K562 (cell line): ENCODE results near the gene IGF1R. TPM values are rescaled to one million over a fixed set of nuclear protein-coding genes. Genes with fewer than 3 reads are reported as not detected.

Experiments used
- CBFA2T2 ChIP-seq: fragments of 450-650 bp; conservative IDR thresholded peaks from 2 replicates; pipeline ENCODE4 v1.6.1; 2017; ENCODE audit warnings: mild to moderate bottlenecking
- CTBP1 ChIP-seq: fragments of 450-650 bp; IDR thresholded peaks from 2 replicates; pipeline ENCODE4 v1.6.1; 2016; ENCODE audit warnings: borderline replicate concordance
- ERF ChIP-seq: fragments of 450-650 bp; formaldehyde crosslinking; IDR thresholded peaks from 2 replicates; pipeline ENCODE4 v1.4.0; 2020; ENCODE audit warnings: mild to moderate bottlenecking, mixed read lengths
- MECOM ChIP-seq: fragments of 250-450 bp; sonication (Bioruptor Pico); IDR thresholded peaks from 2 replicates; pipeline ENCODE4 v1.8.0; 2022; ENCODE audit warnings: inconsistent platforms
- NONO ChIP-seq, 2 experiments: fragments of 200-400 bp in 1 of 2; fragments of 450-650 bp in 1 of 2; formaldehyde crosslinking in 1 of 2; IDR thresholded peaks; 2 replicates each; pipeline ENCODE4 v1.6.1; 2017; ENCODE audit warnings: low read depth in 2 of 2, mild to moderate bottlenecking in 2 of 2, moderate library complexity in 2 of 2, low read length in 1 of 2
- PML ChIP-seq: IDR thresholded peaks from 2 replicates; pipeline ENCODE4 v1.6.1; 2012; ENCODE audit warnings: low read length, inconsistent platforms
- POLR2G ChIP-seq: fragments of 200-400 bp; formaldehyde crosslinking; IDR thresholded peaks from 2 replicates; pipeline ENCODE4 v1.6.1; 2017; ENCODE audit warnings: low read depth, mild to moderate bottlenecking, antibody characterized with exemption, low read length, moderate library complexity
- PTRF ChIP-seq: fragments of 450-650 bp; IDR thresholded peaks from 2 replicates; pipeline ENCODE4 v1.6.1; 2016; ENCODE audit warnings: mild to moderate bottlenecking, missing genetic modification characterization, missing compliant biosample characterization
- SMAD2 ChIP-seq: fragments of 150-350 bp; IDR thresholded peaks from 2 replicates; pipeline ENCODE4 v1.6.1; 2014; ENCODE audit warnings: low read depth, mild to moderate bottlenecking, low read length
- polyA plus RNA-seq, 8 experiments: library from polyadenylated mRNA; depleted of rRNA in 4 of 8; stranded (reverse) in 5 of 8; unstranded in 3 of 8; fragments of >200 nt; fragmentation: Nextera tagmentation in 2 of 8; fragmentation: Illumina TruSeq in 1 of 8; extraction: Ambion mirVana in 2 of 8; extraction: Trizol in 1 of 8; gene quantifications; 2 replicates each; pipeline versions ENCODE4 v1.2.1 to v1.2.3, GENCODE V29; 2011 to 2014; ENCODE audit warnings: inconsistent platforms in 1 of 8, missing spikeins in 1 of 8
- total RNA-seq, 7 experiments: library from RNA; depleted of rRNA in 6 of 7; stranded (reverse); fragments of >200 nt in 6 of 7; fragmentation: Illumina TruSeq in 2 of 7; extraction: Trizol in 2 of 7; gene quantifications; 2 replicates each; pipeline versions ENCODE4 v1.2.1 to v1.2.3, GENCODE V29; 2011 to 2021; ENCODE audit warnings: low replicate concordance in 1 of 7
- TF ChIP-seq, protein P1 (sequence below), 2 experiments: fragments of 450-650 bp; IDR thresholded peaks; 2 replicates each; pipeline ENCODE4 v1.6.1; 2018; ENCODE audit warnings: mild to moderate bottlenecking in 2 of 2, low read depth in 1 of 2; ENCODE audit not compliant: partially characterized antibody in 2 of 2
- TF ChIP-seq, protein P2 (sequence below), 2 experiments: fragments of 250-450 bp in 1 of 2; fragments of 450-650 bp in 1 of 2; sonication (Bioruptor Pico) in 1 of 2; IDR thresholded peaks; 2 replicates each; pipeline versions ENCODE4 v1.6.1 to v1.8.0; 2016 to 2021; ENCODE audit warnings: mild to moderate bottlenecking in 2 of 2, moderate library complexity in 2 of 2, missing compliant biosample characterization in 1 of 2, missing genetic modification characterization in 1 of 2
- TF ChIP-seq, protein P3 (sequence below), 3 experiments: fragments of 200-800 bp in 1 of 3; fragments of 250-450 bp in 1 of 3; fragments of 450-650 bp in 1 of 3; sonication (Bioruptor Pico) in 1 of 3; sonication (Bioruptor generic) in 1 of 3; formaldehyde crosslinking in 1 of 3; IDR thresholded peaks; 2 replicates each; pipeline versions ENCODE4 v1.6.1 to v1.8.0; 2016 to 2022; ENCODE audit warnings: mild to moderate bottlenecking in 2 of 3, missing genetic modification characterization in 2 of 3, missing compliant biosample characterization in 1 of 3, moderate library complexity in 1 of 3
- TF ChIP-seq, protein P4 (sequence below): fragments of 250-450 bp; sonication (Bioruptor Pico); IDR thresholded peaks from 2 replicates; pipeline ENCODE4 v1.8.0; 2022; ENCODE audit warnings: moderate library complexity, mild to moderate bottlenecking, inconsistent platforms
- TF ChIP-seq, protein P5 (sequence below): fragments of 450-650 bp; IDR thresholded peaks from 2 replicates; pipeline ENCODE4 v1.6.1; 2016

The IGF1R gene
- total and polyA plus RNA-seq, 9 of the 15 experiments (the other 6 are each of a cell fraction or from before 2014, with no cell fraction given), result 0.35 to 8.0 (median 1.6) TPM

DNA sequence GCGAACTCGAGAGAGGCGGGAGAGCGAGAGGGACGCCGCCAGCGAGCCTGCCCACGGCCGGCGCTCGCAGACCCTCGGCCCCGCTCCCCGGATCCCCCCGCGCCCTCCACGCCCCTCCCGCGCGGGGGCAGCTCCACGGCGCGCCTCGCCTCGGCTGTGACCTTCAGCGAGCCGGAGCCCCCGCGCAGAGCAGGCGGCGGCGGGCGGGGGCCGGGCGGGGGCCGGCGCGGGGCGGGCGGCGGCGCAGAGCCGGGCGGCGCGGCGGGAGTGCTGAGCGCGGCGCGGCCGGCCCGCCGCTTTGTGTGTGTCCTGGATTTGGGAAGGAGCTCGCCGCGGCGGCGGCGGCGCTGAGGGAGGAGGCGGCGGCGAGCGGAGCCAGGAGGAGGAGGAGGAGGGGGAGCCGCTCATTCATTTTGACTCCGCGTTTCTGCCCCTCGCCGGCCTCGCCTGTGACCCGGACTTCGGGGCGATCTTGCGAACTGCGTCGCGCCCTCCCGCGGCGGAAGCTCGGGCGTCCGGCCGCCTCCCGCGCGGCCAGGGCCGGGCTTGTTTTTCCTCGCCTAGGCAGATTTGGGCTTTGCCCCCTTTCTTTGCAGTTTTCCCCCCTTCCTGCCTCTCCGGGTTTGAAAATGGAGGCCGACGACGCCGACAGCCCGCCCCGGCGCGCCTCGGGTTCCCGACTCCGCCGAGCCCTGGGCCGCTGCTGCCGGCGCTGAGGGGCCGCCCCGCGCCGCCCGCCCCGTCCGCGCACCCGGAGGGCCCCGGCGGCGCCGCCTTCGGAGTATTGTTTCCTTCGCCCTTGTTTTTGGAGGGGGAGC is 524 bp downstream of the IGF1R start (continued):
- TF ChIP-seq SMAD2 (no peak), PML (no peak), POLR2G (peak; percentile 58), NONO (IDR thresholded peaks at IDR 0.05; ENCODE audit: low read depth in 2 of 2, low read length in 1 of 2) (no peak), CTBP1 (peak; percentile 78), ERF (CRISPR knock-in tag) (0 out of 2 replicates have a peak, but pooled peaks have one; percentile 28), MECOM (CRISPR knock-in tag) (no peak), CBFA2T2 (no peak), PTRF (tag) (no peak)
- TF ChIP-seq, protein P1, sequence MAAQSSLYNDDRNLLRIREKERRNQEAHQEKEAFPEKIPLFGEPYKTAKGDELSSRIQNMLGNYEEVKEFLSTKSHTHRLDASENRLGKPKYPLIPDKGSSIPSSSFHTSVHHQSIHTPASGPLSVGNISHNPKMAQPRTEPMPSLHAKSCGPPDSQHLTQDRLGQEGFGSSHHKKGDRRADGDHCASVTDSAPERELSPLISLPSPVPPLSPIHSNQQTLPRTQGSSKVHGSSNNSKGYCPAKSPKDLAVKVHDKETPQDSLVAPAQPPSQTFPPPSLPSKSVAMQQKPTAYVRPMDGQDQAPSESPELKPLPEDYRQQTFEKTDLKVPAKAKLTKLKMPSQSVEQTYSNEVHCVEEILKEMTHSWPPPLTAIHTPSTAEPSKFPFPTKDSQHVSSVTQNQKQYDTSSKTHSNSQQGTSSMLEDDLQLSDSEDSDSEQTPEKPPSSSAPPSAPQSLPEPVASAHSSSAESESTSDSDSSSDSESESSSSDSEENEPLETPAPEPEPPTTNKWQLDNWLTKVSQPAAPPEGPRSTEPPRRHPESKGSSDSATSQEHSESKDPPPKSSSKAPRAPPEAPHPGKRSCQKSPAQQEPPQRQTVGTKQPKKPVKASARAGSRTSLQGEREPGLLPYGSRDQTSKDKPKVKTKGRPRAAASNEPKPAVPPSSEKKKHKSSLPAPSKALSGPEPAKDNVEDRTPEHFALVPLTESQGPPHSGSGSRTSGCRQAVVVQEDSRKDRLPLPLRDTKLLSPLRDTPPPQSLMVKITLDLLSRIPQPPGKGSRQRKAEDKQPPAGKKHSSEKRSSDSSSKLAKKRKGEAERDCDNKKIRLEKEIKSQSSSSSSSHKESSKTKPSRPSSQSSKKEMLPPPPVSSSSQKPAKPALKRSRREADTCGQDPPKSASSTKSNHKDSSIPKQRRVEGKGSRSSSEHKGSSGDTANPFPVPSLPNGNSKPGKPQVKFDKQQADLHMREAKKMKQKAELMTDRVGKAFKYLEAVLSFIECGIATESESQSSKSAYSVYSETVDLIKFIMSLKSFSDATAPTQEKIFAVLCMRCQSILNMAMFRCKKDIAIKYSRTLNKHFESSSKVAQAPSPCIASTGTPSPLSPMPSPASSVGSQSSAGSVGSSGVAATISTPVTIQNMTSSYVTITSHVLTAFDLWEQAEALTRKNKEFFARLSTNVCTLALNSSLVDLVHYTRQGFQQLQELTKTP (IDR thresholded peaks at IDR 0.05; ENCODE audit: low read depth in 1 of 2, partially characterized antibody in 2 of 2), result no peak
- TF ChIP-seq, protein P2, sequence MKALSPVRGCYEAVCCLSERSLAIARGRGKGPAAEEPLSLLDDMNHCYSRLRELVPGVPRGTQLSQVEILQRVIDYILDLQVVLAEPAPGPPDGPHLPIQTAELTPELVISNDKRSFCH (CRISPR knock-in tag; IDR thresholded peaks at IDR 0.05), result no peak
- TF ChIP-seq, protein P2 (tag; IDR thresholded peaks at IDR 0.05), result no peak
- TF ChIP-seq, protein P3, sequence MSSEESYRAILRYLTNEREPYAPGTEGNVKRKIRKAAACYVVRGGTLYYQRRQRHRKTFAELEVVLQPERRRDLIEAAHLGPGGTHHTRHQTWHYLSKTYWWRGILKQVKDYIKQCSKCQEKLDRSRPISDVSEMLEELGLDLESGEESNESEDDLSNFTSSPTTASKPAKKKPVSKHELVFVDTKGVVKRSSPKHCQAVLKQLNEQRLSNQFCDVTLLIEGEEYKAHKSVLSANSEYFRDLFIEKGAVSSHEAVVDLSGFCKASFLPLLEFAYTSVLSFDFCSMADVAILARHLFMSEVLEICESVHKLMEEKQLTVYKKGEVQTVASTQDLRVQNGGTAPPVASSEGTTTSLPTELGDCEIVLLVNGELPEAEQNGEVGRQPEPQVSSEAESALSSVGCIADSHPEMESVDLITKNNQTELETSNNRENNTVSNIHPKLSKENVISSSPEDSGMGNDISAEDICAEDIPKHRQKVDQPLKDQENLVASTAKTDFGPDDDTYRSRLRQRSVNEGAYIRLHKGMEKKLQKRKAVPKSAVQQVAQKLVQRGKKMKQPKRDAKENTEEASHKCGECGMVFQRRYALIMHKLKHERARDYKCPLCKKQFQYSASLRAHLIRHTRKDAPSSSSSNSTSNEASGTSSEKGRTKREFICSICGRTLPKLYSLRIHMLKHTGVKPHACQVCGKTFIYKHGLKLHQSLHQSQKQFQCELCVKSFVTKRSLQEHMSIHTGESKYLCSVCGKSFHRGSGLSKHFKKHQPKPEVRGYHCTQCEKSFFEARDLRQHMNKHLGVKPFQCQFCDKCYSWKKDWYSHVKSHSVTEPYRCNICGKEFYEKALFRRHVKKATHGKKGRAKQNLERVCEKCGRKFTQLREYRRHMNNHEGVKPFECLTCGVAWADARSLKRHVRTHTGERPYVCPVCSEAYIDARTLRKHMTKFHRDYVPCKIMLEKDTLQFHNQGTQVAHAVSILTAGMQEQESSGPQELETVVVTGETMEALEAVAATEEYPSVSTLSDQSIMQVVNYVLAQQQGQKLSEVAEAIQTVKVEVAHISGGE (CRISPR knock-in tag; IDR thresholded peaks at IDR 0.05), result 0 out of 6 replicates have a peak, but pooled peaks of 1 of the 3 experiments have one; percentile 8
- TF ChIP-seq, protein P4, sequence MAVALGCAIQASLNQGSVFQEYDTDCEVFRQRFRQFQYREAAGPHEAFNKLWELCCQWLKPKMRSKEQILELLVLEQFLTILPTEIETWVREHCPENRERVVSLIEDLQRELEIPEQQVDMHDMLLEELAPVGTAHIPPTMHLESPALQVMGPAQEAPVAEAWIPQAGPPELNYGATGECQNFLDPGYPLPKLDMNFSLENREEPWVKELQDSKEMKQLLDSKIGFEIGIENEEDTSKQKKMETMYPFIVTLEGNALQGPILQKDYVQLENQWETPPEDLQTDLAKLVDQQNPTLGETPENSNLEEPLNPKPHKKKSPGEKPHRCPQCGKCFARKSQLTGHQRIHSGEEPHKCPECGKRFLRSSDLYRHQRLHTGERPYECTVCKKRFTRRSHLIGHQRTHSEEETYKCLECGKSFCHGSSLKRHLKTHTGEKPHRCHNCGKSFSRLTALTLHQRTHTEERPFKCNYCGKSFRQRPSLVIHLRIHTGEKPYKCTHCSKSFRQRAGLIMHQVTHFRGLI (CRISPR knock-in tag), result no peak
- TF ChIP-seq, protein P5, sequence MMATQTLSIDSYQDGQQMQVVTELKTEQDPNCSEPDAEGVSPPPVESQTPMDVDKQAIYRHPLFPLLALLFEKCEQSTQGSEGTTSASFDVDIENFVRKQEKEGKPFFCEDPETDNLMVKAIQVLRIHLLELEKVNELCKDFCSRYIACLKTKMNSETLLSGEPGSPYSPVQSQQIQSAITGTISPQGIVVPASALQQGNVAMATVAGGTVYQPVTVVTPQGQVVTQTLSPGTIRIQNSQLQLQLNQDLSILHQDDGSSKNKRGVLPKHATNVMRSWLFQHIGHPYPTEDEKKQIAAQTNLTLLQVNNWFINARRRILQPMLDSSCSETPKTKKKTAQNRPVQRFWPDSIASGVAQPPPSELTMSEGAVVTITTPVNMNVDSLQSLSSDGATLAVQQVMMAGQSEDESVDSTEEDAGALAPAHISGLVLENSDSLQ, result no peak
